Activated T-cell treated with anti-CD3 and anti-CD28 coated beads for 1 hour (primary cell): Measurements from ENCODE around the gene PATZ1.
A peak's percentile ranks its signal among the peaks of the same experiment; 100 is the strongest.
"Not testable (repeated sequence)": the region's sequence is repeated elsewhere in the genome, so short reads cannot be mapped to it uniquely, and the experiment has no call there.

Source experiments
- DNase-seq: peaks from one replicate; pipeline ENCODE4 v3.0.0-alpha.2; 2020; ENCODE audit warnings: low read depth

The PATZ1 gene, protein sequence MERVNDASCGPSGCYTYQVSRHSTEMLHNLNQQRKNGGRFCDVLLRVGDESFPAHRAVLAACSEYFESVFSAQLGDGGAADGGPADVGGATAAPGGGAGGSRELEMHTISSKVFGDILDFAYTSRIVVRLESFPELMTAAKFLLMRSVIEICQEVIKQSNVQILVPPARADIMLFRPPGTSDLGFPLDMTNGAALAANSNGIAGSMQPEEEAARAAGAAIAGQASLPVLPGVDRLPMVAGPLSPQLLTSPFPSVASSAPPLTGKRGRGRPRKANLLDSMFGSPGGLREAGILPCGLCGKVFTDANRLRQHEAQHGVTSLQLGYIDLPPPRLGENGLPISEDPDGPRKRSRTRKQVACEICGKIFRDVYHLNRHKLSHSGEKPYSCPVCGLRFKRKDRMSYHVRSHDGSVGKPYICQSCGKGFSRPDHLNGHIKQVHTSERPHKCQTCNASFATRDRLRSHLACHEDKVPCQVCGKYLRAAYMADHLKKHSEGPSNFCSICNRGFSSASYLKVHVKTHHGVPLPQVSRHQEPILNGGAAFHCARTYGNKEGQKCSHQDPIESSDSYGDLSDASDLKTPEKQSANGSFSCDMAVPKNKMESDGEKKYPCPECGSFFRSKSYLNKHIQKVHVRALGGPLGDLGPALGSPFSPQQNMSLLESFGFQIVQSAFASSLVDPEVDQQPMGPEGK

DNA sequence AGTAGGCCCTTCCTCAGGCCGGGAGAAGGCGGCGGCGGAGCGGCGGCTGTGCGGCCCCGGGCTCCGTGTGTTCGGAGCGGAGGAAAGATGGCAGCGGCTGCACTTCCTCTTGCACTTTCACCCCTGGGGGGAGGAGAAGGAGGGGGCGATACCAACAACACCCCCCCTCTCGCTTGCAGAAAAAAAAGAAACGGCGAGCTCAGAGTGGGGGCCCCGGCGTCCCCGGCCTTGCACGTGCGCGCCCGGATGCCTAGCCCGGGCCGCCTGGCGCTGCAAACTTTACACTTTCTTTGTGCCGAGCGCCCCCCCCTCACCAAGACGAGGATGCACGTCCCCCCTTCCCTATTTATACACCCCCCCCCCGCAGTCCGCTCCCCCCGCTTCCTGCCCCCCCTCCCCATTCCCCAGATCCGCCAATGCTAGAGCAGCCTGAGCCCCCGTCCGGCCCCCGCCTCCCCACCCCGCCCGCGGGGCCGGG lies at the start of gene PATZ1:
TSS of gene PATZ1 (minus strand) at position 92 of the 478 bp plus-strand sequence. CDS start 744 bp downstream, outside the sequence.
- DNase-seq = peak; percentile 69

DNA sequence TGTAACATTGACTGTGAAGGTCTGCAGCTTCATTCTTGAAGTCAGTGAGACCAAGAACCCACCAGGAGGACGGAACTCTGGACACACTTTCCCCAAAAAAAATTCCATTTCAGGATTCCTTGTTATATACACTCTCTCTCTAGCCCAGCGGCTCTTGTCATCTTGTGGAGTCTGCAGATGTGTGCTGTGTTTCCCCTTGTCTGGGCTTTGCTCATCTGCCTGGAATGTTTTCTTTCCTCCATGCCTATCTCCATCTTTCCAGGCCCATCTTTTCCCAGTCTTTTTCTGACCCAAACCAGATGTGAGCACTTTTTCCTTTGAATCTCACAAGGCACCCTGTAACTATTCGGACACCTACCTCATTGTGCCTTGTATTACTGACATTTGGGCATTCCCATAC lies 48.2 kb upstream of the PATZ1 start:
- no peak for DNase-seq

DNA sequence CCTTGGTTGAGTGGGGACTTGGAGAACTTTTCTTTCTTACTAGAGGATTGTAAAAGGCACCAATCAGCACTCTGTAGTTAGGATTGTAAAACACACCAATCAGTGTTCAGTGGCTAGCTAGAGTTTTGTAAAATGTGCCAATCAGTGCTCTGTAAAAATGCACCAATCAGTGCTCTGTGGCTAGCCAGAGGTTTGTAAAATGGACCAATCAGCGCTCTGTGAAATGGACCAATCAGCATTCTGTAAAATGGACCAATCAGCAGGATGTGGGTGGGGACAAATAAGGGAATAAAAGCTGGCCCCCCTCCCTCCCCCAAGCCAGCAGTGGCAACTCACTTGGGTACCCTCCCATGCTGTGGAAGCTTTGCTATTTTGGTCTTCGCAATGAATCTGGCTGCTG lies 47.7 kb upstream of the PATZ1 start:
- no peak for DNase-seq

DNA sequence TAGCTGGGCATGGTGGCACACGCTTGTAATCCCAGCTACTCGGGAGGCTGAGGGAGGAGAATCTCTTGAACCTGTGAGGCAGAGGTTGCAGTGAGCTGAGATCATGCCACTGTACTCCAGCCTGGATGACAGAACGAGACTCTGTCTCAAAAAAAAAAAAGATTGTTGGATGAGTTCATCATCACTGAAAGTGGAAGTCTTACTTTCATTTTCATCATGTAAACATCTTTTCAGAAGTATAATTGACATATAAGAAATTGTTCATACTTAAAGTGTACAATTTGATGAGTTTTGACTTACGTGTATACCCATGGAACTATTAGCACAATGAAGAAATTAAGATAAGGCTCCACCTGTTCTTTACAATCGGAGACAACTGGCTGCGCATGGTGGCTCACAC lies 32.5 kb upstream of the PATZ1 start:
- DNase-seq = not testable (repeated sequence)

DNA sequence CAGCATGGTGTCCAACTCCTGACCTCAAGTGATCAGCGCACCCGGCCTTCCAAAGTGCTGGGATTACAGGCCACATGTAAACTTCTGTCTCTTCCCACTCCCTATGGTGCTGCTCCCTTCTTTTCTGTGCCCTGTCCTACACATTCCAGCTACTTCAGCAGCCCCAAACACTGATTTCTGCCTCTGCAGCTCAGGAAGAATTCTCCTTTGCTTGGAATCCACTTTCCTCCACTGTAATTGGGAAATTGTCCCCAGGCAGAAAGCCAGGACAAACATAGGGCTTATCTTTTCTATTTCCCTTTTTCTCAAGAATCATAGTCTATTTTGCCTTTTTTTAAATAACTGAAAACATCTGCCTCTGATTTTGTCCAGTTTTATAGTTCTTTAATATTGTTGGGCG lies 32.0 kb upstream of the PATZ1 start:
- no peak for DNase-seq

DNA sequence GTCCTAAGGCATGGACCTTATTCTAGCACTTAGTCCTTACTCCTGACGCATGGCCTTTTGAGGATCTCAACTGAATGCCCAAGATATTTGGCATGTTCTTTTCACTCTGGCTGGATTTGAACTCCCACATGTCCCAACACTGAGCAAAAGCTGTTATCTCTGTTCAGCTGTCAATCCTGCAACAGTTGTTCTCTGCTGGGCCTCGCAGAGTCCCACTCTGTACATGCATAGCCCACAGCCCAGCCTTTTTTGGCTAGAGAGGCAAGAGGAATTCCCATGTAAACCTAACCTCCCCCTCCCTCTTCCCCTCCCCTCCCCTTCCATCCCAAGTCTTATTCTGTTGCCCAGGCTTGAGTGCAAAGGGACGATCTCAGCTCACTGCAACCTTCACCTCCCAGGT lies 31.5 kb upstream of the PATZ1 start:
- no peak for DNase-seq

DNA sequence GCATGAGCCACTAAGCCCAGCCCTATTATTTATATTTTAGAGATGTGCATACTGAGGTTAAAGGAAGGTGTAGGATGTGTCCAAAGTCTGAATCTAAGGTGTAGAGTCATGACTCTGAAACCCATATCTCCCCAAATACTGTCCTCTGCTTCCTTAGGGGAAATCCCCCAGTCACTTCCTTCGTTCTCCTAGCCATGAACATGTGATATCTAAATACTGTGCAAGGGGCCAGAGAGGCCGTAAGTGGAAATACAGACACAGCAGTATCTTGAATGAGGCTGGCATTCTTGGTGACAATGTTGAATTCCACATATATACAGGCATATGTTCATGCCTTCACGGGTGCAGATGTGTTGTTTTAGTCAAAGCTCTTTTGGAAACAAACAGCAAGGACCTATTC lies 21.3 kb upstream of the PATZ1 start:
- DNase-seq = no peak

DNA sequence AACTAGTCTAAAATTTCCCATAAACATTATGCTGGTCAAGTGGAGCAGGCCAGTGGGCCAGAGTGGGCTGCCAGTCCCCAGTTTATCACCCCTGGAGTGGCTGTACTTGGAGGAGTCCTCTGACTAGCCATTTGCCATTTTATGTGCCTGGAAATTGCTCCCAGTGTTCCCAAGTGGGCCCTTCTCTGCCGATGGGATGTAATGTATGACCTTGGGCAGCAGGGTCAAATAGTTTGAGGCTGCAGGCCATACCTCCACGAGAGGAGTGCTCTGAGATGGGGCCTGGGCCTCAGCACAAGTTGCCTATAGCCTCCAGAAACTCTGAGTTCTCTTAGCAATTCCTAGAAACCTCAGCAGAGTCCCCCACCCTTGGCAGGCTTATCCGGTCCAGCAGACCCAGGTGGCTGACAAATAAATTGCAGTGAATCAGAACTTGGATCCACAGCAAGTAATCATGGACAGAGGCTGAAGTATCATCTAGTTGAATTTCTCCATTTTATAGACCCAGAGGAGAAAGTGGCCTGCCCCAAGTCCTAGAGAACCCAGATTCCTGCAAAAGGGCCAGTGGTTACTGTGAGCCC lies 17.8 kb upstream of the PATZ1 start:
- DNase-seq = no peak

DNA sequence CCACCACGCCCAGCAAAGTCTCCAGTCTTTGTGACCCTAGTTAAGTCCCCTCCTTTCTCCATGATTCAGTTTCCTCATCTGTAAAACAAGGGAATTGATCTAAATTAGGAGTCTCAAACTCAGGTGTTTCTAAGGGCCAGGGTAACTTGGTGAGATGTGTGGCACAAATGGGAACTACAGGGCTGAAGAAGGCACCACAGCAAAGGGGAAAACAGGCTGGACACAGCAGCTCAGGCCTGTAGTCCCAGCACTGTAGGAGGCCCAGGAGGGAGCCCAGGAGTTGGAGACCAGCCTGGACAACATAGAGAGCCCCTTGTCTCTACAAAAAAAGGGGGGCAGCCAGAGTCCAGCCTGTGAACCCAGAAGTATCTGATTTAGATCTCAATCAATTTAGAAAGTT lies 15.6 kb upstream of the PATZ1 start:
- DNase-seq = no peak

DNA sequence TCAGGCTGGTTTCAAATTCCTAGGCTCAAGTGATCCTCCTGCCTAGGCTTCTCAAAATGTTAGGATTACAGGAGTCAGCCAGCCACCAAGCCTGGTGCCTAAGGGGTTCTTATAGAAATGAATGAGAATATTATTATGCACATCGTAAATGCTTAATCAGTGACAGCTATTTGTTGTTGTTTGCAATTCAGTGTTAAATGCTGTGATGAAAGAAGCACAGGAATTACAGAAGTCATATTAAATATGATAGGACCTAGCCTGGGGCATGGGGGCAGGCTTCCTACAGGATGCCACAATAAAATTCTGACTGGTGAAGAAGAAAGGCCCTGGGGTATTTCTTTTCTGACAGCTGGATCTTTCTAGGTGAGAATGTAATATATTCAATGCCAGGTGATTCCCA lies 13.9 kb upstream of the PATZ1 start:
- DNase-seq = no peak

DNA sequence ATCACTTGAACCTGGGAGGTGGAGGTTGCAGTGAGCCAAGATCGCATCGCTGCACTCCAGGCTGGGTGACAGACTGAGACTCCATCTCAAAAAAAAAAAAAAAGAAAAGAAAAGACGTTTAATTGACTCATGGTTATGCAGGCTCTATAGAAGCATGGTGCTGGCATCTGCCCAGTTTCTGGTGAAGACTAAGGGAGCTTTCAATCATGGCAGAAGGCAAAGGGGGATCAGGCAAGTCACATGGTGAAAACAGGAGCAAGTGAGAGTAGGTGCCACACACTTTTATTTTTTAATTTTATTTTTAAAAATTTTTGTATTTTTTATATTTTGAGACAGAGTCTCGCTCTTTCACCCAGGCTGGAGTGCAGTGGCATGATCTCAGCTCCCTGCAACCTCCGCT lies 8.4 kb upstream of the PATZ1 start:
- no peak for DNase-seq

DNA sequence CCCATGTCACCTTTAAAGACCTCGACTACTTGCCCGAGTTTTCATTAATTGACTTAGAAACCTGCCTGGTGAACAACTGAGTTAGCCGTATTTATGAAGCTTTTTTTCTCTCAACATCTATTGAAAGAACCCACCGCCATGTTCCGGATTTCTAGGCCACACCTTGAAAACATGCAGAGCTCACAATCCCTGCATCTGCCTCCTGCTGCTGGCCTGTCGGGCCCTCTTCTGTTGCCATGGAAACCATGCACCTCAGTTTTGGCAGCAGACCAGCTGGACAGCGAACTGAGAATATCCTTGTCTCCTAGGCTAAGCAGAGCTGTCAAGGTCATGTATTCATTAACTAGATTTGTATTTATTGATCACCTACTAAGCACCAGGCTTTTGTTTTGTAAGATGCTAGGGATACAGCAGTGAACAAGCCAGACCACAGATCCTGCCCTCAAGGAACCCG lies 4.3 kb upstream of the PATZ1 start:
- no peak for DNase-seq

DNA sequence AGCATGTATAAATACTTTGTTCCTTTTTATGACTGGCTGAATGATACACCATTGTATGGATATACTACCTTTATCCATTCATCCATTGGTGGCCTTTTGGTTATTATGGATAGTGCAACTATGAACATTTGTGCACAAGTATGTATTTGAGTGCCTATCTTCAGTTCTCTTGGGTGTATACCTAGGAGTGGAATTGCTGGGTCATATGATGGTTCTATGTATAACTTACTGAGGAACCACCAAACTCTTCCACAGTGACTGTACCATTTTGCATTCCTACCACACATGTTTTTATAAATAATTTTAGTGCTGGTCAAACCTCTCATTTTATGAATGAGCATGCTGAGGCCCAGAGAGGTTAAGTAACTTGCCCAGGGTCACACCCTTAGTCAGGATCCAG lies 3.8 kb upstream of the PATZ1 start:
- DNase-seq = no peak

DNA sequence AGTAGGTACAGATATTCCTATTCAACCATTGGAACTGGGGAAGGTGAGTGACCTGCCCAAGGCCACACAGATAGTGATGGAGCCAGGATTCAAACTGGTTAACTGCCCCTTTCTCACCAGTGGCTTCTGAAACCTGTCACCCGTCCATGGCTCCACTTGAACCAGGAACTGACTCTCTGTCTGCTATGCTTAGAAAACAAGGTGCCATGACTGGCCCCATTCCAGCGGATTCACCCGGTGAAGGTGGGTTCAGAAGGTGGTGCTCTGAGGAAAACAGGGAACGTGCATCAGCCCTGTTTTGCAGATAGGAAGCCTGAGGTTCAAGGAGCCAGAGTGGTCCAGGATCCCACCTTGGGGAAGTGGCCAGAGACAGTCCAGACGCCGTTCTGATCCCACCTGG lies 2.6 kb upstream of the PATZ1 start:
- DNase-seq = no peak

DNA sequence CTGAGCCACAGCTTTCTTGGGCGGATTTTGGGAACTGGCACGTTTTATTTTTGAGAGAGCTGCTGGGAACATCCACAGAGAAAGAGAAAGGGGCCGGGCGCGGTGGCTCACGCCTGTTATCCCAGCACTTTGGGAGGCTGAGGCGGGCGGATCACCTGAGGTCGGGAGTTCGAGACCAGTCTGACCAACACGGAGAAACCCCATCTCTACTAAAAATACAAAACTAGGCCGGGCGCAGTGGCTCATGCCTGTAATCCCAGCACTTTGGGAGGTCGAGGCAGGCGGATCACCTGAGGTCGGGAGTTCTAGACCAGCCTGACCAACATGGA lies 1.8 kb upstream of the PATZ1 start:
- not testable (repeated sequence) for DNase-seq

DNA sequence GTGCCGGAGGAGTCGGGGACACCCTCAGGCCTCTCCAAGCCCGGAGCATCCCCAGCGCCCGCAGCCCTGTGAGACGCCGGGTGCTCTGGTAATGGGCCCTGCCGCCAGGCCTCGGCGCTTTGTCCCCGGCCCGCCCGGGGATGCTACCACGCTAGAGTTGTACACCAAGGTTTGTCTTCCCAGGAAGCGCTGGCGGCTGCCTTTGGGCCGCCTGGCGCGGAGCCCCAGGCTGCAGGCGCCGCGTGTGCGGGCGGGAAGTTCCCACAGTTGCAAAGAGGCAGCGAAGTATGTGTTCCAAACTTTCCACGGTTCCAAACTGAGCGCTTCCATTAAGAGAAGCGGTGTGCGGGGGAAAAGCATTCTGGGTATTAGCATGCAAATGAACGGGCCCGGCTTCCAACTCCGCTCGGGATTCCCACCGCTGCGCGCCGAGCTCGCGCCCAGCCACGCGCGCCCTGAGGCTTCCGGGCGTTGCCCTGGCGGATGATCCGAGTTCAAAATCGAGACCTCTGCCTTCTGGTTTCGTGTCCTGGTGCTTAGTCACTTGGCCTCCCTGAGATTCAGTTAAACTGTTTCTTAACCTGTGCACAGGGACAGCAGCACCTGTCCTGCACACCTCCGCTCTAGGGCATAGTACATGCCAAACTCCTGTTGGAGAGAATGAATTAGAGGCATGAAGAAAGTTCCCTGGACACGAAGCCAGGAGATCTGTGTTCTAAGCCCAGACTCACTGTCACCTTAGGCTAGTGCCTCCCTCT lies 1.3 kb upstream of the PATZ1 start:
- peak; percentile 25 for DNase-seq

DNA sequence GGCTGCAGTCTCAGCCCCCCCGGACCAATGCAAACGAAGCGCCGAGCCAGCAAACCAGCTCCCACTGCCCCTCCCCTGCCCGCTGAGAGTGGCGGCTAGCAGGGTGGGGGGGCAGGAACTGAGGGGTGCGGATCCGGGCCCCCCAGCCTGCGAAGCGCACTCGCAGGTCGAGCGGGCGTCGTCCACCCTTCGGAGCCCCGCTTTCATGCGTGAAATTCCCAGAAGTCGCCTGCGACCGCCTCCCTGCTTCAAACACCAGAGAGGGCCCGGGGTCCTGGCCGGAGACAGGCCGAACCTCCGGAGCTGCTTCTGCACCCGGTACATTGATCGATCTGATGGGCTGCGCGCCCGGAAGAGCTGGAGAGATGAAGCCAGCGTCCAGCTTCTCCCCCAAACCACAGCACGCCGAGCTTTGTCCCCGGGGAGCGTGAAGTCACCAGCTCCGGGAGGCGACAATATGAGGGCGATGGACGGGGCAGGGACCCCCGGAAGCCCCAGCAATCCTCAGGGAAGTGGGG lies 646 bp upstream of the PATZ1 start:
- DNase-seq = peak; percentile 16

DNA sequence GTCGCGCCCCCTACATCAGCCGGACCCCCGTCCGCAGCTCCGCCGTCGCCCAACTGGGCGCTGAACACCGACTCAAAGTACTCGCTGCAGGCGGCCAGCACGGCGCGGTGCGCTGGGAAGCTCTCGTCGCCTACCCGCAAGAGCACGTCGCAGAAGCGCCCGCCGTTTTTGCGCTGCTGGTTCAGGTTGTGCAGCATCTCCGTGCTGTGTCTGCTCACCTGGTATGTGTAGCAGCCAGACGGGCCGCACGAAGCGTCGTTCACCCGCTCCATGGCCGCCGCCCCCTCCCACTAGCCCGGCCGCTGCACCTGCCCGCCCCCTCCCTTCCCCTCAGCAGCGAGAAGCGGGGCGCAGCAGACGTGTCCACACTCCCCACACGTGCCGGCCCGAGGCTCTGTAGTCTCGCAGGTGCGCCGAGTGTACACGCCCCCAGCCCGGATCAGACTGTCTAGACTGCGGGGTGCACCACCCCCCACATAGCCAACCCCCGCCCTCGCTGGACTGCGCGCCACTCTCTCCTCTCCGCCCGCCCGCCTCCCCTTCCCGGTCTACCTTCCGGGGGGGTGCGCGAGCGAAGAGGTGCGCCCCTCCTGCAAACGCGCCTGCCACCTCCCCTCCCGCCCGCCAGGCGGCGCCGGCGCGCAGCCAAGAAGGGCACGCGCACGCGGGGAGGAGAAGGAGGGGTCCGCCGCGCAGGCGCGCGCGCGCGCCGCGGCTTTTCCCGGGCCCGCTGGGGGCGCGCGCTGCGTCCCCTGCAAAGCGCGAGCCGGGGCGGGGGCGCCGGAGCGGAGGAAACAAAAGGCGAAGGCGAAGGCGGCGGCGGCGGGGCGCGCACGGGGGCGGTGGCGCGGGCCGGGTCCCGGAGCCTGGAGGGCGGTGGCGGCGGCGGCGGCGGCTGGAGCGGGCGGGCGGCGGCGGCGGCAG lies 553 bp downstream of the PATZ1 start:
- peak; percentile 87 for DNase-seq

DNA sequence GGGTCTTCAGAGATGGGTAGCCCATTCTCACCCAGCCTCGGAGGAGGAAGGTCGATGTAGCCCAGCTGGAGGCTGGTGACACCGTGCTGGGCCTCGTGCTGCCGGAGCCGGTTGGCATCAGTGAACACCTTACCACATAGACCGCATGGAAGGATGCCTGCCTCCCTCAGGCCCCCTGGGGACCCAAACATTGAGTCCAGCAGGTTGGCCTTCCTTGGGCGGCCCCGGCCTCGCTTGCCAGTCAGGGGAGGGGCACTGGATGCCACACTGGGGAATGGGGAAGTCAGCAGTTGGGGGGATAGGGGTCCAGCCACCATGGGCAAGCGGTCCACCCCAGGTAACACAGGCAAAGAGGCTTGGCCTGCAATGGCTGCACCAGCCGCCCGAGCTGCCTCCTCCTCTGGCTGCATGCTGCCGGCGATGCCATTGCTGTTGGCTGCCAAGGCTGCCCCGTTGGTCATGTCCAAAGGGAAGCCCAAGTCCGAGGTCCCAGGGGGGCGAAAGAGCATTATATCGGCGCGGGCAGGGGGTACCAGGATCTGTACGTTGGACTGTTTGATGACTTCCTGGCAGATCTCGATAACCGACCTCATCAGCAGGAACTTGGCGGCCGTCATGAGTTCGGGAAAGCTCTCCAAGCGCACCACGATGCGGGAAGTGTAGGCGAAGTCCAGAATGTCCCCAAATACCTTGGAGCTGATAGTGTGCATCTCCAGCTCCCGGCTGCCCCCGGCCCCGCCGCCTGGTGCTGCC lies 1.4 kb downstream of the PATZ1 start:
- no peak for DNase-seq

DNA sequence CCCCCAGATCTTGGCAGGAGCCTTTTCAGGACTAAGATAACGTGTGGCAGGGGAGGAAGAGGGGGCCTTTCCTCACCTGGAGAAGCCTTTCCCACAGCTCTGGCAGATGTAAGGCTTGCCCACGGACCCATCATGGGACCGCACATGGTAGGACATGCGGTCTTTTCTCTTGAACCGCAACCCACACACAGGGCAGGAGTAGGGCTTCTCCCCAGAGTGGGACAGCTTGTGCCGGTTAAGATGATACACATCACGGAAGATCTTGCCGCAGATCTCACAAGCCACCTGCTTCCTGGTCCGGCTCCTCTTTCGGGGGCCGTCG lies 1.9 kb downstream of the PATZ1 start:
- no peak for DNase-seq
